Measurements from ENCODE around the gene BMP4. TPM values are rescaled to one million over a fixed set of nuclear protein-coding genes. Genes with fewer than 3 reads are reported as not detected.

The BMP4 gene
- total RNA-seq, 1 donor from 2014 or later, result 3.7 TPM

DNA sequence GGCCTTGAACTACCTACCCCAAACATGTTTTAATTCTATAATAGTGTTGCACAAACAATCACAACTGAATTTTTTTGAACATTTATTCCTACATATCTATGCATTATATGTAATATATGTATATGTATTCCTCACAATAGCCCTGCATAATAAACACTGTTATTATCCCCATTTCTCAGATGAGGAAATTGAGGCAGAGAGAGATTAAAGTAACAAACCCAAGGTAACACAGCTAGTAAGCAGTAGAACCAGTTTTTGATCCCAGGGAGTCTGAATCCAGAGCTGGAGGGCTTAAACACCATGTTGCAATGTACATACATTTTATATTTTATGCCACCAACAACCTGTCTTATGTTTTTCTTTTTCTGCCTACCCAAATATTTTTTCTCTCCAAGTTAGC, 26.5 kb upstream of the BMP4 start:
- Mint-ChIP-seq H3K27me3 (ENCODE audit: unreplicated experiment) (peaks cover 3% of the 10 kb centered on the region), H3K36me3 (ENCODE audit: unreplicated experiment) (peaks cover 26% of the 10 kb centered on the region), H3K4me1 (ENCODE audit: low read depth, unreplicated experiment) (peaks cover 22% of the 10 kb centered on the region), H3K4me3 (ENCODE audit: unreplicated experiment) (no peak overlapping the region), H3K9me3 (ENCODE audit: unreplicated experiment) (peaks cover 16% of the 10 kb centered on the region), H3K27ac (ENCODE audit: unreplicated experiment) (no peak overlapping the region)
- DNase-seq, result no peak
- no peak for TF ChIP-seq CTCF (IDR thresholded peaks at IDR 0.05; ENCODE audit: partially characterized antibody, unreplicated experiment)

DNA sequence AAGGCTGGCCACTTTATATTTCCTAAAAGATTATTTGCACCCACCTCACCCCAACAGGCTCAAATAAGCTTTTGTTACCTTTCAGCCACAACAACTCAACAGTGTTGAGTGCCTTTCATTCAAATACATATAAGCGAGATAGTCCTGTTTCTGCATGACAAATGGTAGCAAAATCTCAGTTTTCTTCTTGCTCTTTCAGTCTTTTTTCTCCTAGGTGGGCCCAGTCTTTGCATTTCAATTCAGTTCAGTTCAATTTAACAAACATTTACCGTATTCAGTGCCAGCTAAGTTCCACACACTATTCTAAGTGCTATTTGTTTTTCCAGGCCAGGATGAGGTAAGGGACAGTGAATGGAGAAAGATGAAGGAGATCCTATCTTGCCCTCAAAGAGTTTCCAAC, 25.9 kb upstream of the BMP4 start:
- Mint-ChIP-seq H3K4me3 (ENCODE audit: unreplicated experiment) (no peak overlapping the region), H3K4me1 (ENCODE audit: low read depth, unreplicated experiment) (peaks cover 22% of the 10 kb centered on the region), H3K9me3 (ENCODE audit: unreplicated experiment) (peaks cover 15% of the 10 kb centered on the region), H3K27me3 (ENCODE audit: unreplicated experiment) (peaks cover 3% of the 10 kb centered on the region), H3K27ac (ENCODE audit: unreplicated experiment) (no peak overlapping the region), H3K36me3 (ENCODE audit: unreplicated experiment) (peaks cover 26% of the 10 kb centered on the region)
- no peak for TF ChIP-seq CTCF (IDR thresholded peaks at IDR 0.05; ENCODE audit: partially characterized antibody, unreplicated experiment)
- DNase-seq, result no peak

DNA sequence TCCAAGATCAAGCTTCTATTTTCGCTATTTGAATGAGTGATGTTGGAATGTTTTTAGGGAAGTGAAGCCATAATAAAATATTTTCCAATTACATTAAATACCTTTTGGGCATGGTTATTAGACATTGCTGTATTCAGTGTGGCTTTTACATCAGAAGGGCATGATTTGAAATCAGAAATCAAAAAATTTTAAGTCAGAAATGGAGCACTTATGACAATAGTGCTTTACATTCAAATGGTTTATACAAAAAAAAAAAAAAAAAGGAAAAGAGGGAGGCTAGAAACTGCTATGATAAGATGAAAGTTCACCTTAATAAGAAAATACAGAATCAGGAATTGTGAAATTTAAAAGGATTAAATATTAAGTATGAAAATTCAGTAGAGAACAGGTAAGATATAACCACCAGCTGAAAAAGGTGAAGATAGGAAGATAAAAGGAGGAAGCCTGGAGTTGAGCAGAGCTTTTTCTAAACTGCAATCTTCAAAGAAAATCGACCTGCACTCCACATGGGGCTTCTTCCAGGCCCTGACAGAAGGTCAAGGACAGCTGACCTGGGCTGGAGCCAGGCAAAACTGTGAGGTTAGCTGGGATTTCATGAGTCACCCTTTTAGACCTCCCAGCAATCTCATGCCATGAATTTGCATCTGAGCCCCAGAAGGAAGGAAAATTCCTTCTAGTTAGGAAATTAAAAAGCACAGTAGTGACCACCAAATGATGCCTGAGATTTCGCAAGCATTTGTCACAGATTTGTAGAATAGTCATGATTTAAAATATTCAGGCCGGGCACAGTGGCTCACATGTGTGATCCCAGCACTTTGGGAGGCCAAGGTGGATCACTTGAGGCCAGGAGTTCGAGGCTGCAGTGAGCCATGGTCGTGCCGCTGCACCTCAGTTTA, 23.4 kb upstream of the BMP4 start:
- Mint-ChIP-seq H3K9me3 (ENCODE audit: unreplicated experiment) (peaks cover 11% of the 10 kb centered on the region), H3K27me3 (ENCODE audit: unreplicated experiment) (peaks cover 2% of the 10 kb centered on the region), H3K36me3 (ENCODE audit: unreplicated experiment) (peaks cover 13% of the 10 kb centered on the region), H3K27ac (ENCODE audit: unreplicated experiment) (peak overlapping the region; percentile 23), H3K4me3 (ENCODE audit: unreplicated experiment) (peak overlapping the region; percentile 61), H3K4me1 (ENCODE audit: low read depth, unreplicated experiment) (peaks cover 22% of the 10 kb centered on the region)
- DNase-seq, result peak; percentile 72
- TF ChIP-seq CTCF (IDR thresholded peaks at IDR 0.05; ENCODE audit: partially characterized antibody, unreplicated experiment), result no peak

DNA sequence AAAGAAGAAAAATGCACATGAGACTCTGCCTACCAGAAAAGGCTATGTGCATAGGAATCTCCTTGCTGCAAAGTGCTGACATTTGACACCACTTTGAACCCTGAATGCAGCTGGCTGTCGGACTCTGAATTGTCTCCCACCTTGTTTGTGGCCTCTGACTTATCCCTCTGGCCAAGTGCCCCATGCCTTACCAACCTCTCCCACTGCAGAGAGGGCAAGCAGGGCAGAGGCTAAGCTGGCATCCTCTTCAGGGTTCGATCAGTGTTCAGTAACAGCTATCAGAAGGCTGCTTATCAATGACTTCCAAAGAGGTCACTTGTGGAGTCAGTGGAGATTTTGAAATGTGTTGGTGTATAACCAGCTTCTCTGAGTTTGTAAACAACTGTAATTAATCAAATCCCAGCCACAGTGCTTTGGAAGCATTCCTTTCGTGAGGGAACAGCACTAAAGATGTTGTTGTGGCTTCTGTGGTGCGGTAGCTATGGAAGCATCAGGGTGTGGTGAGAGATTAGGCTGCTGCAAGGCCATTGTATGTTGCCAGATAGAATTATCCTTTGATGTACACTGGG, 22.6 kb upstream of the BMP4 start:
- Mint-ChIP-seq H3K27me3 (ENCODE audit: unreplicated experiment) (no peaks in the 10 kb centered on the region), H3K36me3 (ENCODE audit: unreplicated experiment) (peaks cover 5% of the 10 kb centered on the region), H3K9me3 (ENCODE audit: unreplicated experiment) (peaks cover 5% of the 10 kb centered on the region), H3K4me3 (ENCODE audit: unreplicated experiment) (no peak overlapping the region), H3K4me1 (ENCODE audit: low read depth, unreplicated experiment) (peaks cover 22% of the 10 kb centered on the region), H3K27ac (ENCODE audit: unreplicated experiment) (no peak overlapping the region)
- DNase-seq, result no peak
- no peak for TF ChIP-seq CTCF (IDR thresholded peaks at IDR 0.05; ENCODE audit: partially characterized antibody, unreplicated experiment)

GRCh38 chr14:53978194-53978593, 21.6 kb upstream of the BMP4 start:
- no peaks in the 10 kb centered on the region for H3K36me3 Mint-ChIP-seq (ENCODE audit: unreplicated experiment)
- DNase-seq, result no peak
- peaks cover 5% of the 10 kb centered on the region for H3K9me3 Mint-ChIP-seq (ENCODE audit: unreplicated experiment)
- H3K27ac Mint-ChIP-seq (ENCODE audit: unreplicated experiment), result no peak overlapping the region
- peaks cover 22% of the 10 kb centered on the region for H3K4me1 Mint-ChIP-seq (ENCODE audit: low read depth, unreplicated experiment)
- H3K4me3 Mint-ChIP-seq (ENCODE audit: unreplicated experiment), result no peak overlapping the region
- TF ChIP-seq CTCF (IDR thresholded peaks at IDR 0.05; ENCODE audit: partially characterized antibody, unreplicated experiment), result no peak
- H3K27me3 Mint-ChIP-seq (ENCODE audit: unreplicated experiment), result no peaks in the 10 kb centered on the region

All from glutamatergic neuron (in vitro differentiated cells).